ENCODE measurements around the gene SH3RF3. TPM values are rescaled to one million over a fixed set of nuclear protein-coding genes. Genes with fewer than 3 reads are reported as not detected.

Gene SH3RF3
- total RNA-seq, 1 experiment from 2014 or later = 1.0 TPM

DNA sequence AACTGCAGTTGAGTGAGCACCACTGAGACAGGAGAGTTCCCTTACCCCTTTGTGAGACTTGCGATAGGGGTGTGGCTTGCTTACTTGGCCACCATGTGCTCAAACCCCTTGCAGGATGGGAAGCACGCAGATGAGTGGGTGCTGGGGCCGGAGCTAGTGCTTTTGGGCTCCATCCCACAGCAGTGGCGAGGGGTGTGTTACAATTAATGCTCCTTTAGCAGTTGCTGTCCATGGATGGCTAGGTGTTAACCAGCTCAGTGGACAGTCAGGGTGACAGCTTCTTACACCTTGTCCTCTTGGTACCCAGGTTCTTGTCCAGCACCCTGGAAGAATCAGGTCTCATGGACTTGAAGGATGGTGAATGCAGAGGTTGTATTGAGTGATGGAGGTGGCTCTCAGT lies 103.9 kb downstream of the SH3RF3 start:
- DNase-seq (ENCODE audit: low spot score) (no peak), ATAC-seq (no peak)
- Mint-ChIP-seq H3K27ac (no peak overlapping the region), H3K27me3 (ENCODE audit: low read depth) (no peaks in the 10 kb centered on the region), H3K9me3 (peaks cover 12% of the 10 kb centered on the region), H3K4me3 (no peak overlapping the region), H3K4me1 (peaks cover 16% of the 10 kb centered on the region), H3K36me3 (peaks cover 2% of the 10 kb centered on the region; the same call in 1 of the 2 replicates)
- CTCF ChIA-PET = no interaction called here
- TF ChIP-seq SP1 (CRISPR knock-in tag; conservative IDR thresholded peaks at IDR 0.05) (no peak), ZMAT4 (CRISPR knock-in tag; IDR thresholded peaks at IDR 0.05) (no peak), ERG (CRISPR knock-in tag; IDR thresholded peaks at IDR 0.05) (no peak), IRF2 (CRISPR knock-in tag; IDR thresholded peaks at IDR 0.05; ENCODE audit: borderline replicate concordance, low read depth) (no peak), E2F4 (CRISPR knock-in tag; IDR thresholded peaks at IDR 0.05; ENCODE audit: borderline replicate concordance, low read depth) (no peak), SMAD3 (CRISPR knock-in tag; IDR thresholded peaks at IDR 0.05; ENCODE audit: borderline replicate concordance) (no peak), ATF3 (CRISPR knock-in tag; conservative IDR thresholded peaks at IDR 0.05) (no peak), ETV6 (CRISPR knock-in tag; IDR thresholded peaks at IDR 0.05) (no peak)
- TF ChIP-seq, protein P1, sequence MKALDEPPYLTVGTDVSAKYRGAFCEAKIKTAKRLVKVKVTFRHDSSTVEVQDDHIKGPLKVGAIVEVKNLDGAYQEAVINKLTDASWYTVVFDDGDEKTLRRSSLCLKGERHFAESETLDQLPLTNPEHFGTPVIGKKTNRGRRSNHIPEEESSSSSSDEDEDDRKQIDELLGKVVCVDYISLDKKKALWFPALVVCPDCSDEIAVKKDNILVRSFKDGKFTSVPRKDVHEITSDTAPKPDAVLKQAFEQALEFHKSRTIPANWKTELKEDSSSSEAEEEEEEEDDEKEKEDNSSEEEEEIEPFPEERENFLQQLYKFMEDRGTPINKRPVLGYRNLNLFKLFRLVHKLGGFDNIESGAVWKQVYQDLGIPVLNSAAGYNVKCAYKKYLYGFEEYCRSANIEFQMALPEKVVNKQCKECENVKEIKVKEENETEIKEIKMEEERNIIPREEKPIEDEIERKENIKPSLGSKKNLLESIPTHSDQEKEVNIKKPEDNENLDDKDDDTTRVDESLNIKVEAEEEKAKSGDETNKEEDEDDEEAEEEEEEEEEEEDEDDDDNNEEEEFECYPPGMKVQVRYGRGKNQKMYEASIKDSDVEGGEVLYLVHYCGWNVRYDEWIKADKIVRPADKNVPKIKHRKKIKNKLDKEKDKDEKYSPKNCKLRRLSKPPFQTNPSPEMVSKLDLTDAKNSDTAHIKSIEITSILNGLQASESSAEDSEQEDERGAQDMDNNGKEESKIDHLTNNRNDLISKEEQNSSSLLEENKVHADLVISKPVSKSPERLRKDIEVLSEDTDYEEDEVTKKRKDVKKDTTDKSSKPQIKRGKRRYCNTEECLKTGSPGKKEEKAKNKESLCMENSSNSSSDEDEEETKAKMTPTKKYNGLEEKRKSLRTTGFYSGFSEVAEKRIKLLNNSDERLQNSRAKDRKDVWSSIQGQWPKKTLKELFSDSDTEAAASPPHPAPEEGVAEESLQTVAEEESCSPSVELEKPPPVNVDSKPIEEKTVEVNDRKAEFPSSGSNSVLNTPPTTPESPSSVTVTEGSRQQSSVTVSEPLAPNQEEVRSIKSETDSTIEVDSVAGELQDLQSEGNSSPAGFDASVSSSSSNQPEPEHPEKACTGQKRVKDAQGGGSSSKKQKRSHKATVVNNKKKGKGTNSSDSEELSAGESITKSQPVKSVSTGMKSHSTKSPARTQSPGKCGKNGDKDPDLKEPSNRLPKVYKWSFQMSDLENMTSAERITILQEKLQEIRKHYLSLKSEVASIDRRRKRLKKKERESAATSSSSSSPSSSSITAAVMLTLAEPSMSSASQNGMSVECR (CRISPR knock-in tag; IDR thresholded peaks at IDR 0.05; ENCODE audit: borderline replicate concordance) = no peak
- TF ChIP-seq, protein P2, sequence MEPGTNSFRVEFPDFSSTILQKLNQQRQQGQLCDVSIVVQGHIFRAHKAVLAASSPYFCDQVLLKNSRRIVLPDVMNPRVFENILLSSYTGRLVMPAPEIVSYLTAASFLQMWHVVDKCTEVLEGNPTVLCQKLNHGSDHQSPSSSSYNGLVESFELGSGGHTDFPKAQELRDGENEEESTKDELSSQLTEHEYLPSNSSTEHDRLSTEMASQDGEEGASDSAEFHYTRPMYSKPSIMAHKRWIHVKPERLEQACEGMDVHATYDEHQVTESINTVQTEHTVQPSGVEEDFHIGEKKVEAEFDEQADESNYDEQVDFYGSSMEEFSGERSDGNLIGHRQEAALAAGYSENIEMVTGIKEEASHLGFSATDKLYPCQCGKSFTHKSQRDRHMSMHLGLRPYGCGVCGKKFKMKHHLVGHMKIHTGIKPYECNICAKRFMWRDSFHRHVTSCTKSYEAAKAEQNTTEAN (CRISPR knock-in tag; IDR thresholded peaks at IDR 0.05) = no peak
- TF ChIP-seq, protein P3, sequence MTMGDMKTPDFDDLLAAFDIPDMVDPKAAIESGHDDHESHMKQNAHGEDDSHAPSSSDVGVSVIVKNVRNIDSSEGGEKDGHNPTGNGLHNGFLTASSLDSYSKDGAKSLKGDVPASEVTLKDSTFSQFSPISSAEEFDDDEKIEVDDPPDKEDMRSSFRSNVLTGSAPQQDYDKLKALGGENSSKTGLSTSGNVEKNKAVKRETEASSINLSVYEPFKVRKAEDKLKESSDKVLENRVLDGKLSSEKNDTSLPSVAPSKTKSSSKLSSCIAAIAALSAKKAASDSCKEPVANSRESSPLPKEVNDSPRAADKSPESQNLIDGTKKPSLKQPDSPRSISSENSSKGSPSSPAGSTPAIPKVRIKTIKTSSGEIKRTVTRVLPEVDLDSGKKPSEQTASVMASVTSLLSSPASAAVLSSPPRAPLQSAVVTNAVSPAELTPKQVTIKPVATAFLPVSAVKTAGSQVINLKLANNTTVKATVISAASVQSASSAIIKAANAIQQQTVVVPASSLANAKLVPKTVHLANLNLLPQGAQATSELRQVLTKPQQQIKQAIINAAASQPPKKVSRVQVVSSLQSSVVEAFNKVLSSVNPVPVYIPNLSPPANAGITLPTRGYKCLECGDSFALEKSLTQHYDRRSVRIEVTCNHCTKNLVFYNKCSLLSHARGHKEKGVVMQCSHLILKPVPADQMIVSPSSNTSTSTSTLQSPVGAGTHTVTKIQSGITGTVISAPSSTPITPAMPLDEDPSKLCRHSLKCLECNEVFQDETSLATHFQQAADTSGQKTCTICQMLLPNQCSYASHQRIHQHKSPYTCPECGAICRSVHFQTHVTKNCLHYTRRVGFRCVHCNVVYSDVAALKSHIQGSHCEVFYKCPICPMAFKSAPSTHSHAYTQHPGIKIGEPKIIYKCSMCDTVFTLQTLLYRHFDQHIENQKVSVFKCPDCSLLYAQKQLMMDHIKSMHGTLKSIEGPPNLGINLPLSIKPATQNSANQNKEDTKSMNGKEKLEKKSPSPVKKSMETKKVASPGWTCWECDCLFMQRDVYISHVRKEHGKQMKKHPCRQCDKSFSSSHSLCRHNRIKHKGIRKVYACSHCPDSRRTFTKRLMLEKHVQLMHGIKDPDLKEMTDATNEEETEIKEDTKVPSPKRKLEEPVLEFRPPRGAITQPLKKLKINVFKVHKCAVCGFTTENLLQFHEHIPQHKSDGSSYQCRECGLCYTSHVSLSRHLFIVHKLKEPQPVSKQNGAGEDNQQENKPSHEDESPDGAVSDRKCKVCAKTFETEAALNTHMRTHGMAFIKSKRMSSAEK (CRISPR knock-in tag; IDR thresholded peaks at IDR 0.05; ENCODE audit: borderline replicate concordance) = no peak
- TF ChIP-seq, protein P4, sequence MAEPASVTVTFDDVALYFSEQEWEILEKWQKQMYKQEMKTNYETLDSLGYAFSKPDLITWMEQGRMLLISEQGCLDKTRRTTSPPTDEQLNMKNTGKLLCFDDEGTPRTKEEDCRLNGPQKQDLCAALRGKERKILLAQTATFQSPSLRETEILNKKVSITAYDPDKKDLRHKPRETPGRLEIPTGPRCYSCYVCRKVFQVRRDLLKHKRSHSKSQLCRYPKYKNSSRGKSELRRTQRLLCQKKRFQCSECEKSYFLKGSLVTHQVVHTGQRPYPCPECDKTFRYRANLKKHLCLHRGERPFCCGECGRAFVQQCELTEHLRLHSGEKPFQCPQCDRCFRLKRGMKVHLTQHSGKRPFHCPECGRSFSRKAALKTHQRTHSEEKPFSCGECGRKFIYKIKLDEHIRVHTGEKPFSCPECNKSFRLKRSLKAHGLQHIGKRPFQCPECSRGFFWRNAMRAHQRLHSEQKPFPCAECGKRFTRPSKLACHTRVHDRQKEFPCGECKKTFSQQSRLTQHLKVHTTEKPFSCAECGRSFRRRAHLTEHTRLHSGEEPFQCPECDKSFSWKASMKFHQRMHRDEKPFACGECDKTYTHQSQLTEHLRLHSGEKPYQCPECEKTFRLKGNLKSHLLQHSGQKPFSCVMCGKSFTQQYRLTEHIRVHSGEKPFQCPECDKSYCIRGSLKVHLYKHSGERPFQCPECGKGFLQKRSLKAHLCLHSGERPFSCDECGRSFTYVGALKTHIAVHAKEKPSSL (CRISPR knock-in tag; conservative IDR thresholded peaks at IDR 0.05) = no peak
- POLR2A ChIA-PET = interaction anchor here (0.8 kb wide), 1 partner anchor 9 kb away, joined by 3 read pairs; no protein-coding TSS in a partner anchor

Data from WTC11 (cell line).